ENCODE data around the gene DPP4.

DPP4 gene

GRCh38 chr2:162073888-162074631 lies at the start of gene DPP4:
Gene DPP4, minus strand, starts transcription at chr2:162074215. Its CDS starts 234 bp downstream, at chr2:162073981.
- DNase-seq (ENCODE audit: extremely low read depth in 1 of 2, low read depth in 1 of 2), result peak in 1 of 2 donors; percentile 33

GRCh38 chr2:162118166-162119031 lies 44.4 kb upstream of the DPP4 start:
- no peak for DNase-seq (ENCODE audit: extremely low read depth in 1 of 2, low read depth in 1 of 2)

GRCh38 chr2:162116352-162116751 lies 42.3 kb upstream of the DPP4 start:
- no peak for DNase-seq (ENCODE audit: extremely low read depth in 1 of 2, low read depth in 1 of 2)

GRCh38 chr2:162115076-162115475 lies 41.1 kb upstream of the DPP4 start:
- DNase-seq (ENCODE audit: extremely low read depth in 1 of 2, low read depth in 1 of 2), result no peak

- no peak for DNase-seq (ENCODE audit: extremely low read depth in 1 of 2, low read depth in 1 of 2)
Measured at GRCh38 chr2:162114271-162114670, 40.3 kb upstream of the DPP4 start.

- no peak for DNase-seq (ENCODE audit: extremely low read depth in 1 of 2, low read depth in 1 of 2)
Measured at GRCh38 chr2:162113776-162114168, 39.8 kb upstream of the DPP4 start.

- no peak for DNase-seq (ENCODE audit: extremely low read depth in 1 of 2, low read depth in 1 of 2)
Measured at GRCh38 chr2:162113088-162113775, 39.2 kb upstream of the DPP4 start.

DNA sequence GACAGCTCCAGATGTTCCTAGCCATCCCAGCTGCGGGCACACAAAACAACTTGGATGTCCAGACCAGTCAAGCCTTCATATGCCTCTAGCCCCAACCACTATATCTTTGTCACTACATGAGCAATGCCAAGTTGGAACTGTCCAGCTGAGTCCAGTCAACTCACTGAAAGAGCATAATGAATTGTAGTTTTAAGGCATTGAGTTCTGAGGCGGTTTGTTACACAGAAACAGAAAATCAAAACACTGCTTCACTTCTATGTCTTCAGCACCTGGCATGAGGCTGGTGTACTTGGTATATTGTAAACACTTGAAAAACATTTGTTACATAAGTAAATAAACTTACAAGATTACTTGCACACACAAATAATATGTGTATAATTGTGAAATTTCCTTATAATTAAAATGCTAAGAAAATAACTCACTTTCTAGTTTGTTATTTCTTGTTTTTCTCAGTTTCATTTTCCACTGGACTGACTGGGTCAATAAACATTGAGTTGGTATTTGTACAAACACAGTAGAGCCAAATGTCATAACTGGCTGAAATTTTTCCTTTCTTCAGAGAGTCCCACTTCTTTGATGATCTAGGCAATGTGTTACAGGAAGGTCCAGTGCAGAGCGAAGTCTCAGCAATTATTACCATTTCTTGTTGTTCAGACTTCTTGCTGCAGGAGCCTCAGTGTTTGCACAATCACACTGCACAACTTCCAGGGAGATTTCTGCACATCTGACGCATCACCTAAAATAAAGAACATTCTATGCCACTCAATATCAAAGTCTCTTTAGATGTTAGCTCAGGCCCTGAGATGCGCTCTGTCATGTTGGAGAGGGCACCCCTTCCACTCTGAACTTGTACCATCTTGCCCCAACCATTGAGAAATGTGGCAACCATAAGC lies 38.2 kb upstream of the DPP4 start:
- no peak for DNase-seq (ENCODE audit: extremely low read depth in 1 of 2, low read depth in 1 of 2)

DNA sequence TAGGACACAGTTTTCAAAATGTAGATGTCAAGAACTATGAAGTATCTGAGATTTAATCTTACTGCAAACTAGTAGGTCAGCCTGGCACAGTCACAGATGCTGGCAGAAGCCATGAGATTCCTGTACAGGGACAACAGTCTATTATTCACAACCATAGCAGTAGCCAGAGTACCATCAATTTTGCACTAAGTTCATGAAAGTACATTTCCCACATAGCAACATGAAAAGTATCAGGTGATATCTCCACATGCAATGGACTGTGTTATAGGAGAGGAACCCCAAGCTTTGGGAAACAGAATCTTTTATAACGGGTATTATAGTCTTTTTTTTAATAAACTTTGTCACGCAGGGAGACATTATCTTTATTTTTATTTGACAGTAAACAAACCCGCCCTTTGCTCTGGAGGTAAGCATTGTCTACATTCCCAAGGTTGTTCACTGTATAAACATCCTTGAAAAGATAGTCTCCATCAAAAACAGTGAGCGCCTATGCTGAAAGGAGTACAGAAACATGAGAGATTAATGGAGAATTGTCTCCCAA lies 33.4 kb upstream of the DPP4 start:
- no peak for DNase-seq (ENCODE audit: extremely low read depth in 1 of 2, low read depth in 1 of 2)

DNA sequence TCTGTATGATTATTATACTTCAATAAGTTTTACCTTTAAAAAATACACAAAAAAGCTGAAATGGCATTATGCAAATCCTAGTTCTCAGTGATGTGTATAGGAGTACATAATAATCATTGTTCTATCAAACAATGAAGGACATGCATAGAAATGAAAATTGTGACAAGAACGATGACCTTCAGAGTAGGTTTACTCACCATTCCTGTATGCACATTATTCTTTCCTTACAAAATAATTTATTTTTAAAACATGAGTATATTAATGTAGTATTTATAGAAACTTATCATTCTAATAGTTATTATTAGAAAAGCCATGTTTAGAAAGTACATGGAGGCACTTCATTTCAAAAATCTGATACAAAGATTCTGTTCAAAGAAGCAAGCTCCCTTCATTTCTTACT lies 32.7 kb upstream of the DPP4 start:
- DNase-seq (ENCODE audit: extremely low read depth in 1 of 2, low read depth in 1 of 2), result no peak

DNA sequence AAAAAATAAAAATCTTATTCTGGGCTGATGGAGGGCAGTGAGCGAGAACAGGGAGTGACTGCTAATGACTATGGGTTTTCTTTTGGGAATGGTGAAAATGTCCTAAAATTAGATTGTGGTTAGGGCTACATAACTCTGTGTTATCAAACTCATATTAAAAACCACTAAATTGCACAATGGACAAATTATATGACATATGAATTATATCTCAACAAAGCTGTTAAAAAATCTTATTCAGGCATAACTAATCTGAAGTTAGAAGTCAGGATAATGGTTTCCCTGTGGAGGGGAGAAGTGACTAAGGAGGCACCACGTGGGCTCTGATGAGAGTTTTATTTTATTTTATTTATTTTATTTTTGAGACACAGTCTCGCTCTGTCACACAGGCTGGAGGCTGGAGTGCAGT lies 32.1 kb upstream of the DPP4 start:
- DNase-seq (ENCODE audit: extremely low read depth in 1 of 2, low read depth in 1 of 2), result no peak

DNA sequence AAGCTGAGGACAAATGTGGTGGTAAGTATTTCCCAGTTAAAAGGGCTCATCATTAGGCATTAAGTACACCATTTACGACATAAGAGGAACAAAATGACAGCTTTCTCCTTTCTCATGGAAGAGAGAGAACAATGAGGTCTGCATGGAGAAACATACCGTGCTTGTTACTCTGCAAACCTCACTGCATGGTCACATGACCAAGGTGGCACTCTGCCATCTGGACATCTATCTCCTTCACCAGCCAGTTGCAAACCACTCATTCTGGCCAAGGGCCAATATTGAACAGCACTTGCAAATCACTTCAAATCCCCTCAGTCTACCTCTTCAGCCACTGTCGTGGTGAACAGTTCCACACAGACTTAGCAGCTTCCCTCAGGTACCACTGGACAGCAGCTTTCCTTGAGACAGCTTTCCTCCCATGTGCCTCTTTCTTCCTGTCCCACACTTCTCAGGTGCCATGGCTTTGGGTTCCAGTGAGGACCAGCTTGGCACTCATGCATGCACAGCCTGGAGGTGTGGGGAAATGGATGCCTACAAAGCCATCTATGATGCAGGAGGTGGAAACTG lies 29.5 kb upstream of the DPP4 start:
- DNase-seq (ENCODE audit: extremely low read depth in 1 of 2, low read depth in 1 of 2), result no peak

DNA sequence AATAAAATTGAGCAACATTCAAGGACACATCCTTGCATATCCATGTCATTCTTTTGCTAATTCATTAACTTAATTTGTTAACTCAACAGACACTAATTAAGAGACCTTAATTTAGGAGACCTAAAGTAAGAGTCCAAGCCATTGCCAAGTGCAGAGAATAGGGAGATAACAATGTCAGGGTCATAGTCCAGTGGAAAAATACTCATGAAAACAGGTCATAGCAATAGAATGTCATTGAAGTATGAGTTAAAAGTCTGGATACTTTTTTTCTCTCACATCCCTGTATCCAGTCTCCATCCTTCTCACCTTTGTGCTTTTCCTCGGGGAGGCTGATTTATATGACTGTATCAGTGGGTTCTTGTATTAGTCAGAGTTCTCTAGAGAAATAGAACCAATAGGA lies 26.6 kb upstream of the DPP4 start:
- no peak for DNase-seq (ENCODE audit: extremely low read depth in 1 of 2, low read depth in 1 of 2)

GRCh38 chr2:162099836-162100235 lies 25.8 kb upstream of the DPP4 start:
- DNase-seq (ENCODE audit: extremely low read depth in 1 of 2, low read depth in 1 of 2), result no peak

DNA sequence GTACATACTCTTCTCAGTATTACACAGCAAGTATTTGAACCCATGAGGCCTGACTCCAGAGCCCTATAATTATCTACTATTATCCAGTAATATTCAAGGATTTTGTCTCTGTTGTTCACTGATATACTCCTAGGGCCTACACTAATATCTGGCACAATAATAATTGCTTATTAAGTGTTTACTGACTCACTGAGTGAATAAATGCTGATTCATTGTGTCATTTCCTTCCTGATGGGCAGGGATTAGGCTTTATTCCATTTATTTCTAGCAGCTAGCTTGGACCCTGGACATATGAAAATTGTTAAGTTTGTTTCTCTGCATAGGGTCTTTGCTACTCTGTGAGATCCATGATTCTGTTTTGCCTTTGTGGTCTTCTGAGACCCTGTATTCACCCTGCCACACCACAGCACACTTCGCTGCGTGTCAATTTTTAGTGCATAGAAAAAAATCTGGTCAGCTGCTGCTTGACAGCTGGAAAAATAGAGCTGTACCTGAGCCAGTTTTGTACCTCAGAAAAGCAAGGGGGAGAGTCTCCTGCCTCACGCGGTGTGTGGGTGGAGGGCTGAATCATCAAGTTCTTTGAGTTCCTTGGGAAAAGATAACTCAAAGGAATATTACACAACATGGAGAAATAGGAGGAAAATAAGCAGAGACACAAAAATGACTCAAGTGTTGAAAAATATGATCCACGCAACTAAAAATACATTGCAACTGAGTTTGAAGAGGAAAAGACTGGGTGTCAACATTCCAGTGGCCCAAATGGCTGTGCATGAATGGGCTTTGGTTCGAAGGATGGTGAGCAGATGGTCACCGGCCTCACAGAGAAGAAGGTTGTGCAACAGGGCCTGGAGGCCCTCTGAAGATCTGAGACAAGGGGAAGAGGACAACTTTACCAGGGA lies 18.9 kb upstream of the DPP4 start:
- DNase-seq (ENCODE audit: extremely low read depth in 1 of 2, low read depth in 1 of 2), result no peak

- DNase-seq (ENCODE audit: extremely low read depth in 1 of 2, low read depth in 1 of 2), result no peak
Measured at GRCh38 chr2:162092008-162092390, 18.0 kb upstream of the DPP4 start.

GRCh38 chr2:162091325-162092007 lies 17.5 kb upstream of the DPP4 start:
- no peak for DNase-seq (ENCODE audit: extremely low read depth in 1 of 2, low read depth in 1 of 2)

GRCh38 chr2:162090109-162090508 lies 16.1 kb upstream of the DPP4 start:
- DNase-seq (ENCODE audit: extremely low read depth in 1 of 2, low read depth in 1 of 2), result no peak
